CD4-positive, alpha-beta T cell treated with Interleukin-1 beta for 1 hour (primary cell): Measurements from ENCODE around the gene COX6B1.
"Not testable (repeated sequence)": the region's sequence is repeated elsewhere in the genome, so short reads cannot be mapped to it uniquely, and the experiment has no call there.

ENCODE experiments used
- DNase-seq, 2 donors: peaks; one replicate each; pipeline ENCODE4 v3.0.0-alpha.2; 2020 to 2022

COX6B1 gene, protein sequence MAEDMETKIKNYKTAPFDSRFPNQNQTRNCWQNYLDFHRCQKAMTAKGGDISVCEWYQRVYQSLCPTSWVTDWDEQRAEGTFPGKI

DNA sequence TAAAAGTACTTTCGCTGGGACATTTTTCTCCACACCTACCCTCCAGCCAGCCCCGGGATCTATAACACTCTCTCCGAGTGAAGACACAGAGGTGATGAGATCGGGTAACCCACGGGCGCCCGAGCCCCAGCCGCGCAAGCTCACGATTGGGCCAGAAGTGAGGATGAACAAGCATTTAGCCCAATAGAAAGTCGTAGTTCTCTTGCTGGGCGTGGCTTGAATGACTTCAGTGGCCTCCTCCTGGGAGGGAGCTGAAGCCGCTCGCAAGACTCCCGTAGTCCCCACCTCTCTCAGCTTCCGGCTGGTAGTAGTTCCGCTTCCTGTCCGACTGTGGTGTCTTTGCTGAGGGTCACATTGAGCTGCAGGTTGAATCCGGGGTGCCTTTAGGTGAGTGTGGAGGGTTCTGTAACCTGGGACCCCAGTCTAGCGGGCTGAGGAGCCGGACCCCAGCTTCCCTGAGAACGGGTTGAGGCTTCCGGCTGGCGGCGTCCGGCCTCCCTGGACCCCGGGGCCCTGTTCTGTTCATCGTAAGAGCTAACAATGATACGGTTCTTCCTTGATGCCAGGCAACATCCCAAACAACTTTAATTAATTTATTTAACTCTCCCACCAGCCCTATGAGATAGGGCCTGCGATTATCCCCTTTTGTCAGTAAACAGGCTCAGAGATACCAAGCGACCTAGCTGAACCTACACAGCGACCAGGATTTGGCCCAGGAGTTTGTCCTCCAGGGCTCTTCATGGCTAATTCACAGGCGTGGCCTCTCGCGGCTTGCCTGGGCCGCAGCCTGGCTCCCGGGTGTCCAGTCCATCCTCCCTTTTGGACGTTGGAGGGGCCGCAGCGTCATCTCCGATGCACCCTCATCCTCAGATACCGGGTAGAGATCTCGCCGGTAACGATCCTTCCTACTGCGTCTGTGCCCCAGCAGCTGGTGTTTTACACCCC, at the start of gene COX6B1:
TSS of gene COX6B1 (plus strand) at position 307 of the 945 bp plus-strand sequence. CDS start 2,921 bp downstream, outside the sequence.
- peak; percentile 95 for DNase-seq

DNA sequence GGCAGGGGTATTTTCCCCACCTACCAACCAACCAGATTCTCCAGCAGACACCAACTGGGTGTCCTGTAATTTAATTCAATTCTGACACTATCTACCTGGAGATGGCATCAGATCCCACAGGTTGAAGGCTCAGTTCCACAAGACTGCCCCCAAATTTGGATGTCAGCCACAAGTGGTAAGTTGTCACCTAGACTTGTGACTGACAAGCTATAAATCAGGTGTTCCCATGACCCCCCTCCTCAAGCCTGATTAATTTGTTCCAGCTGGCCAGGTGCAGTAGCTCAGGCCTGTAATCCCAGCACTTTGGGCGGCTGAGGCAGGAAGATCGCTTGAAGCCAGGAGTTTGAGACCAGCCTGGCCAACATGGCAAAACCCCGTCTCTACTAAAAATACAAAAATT, 46.2 kb upstream of the COX6B1 start:
- no peak for DNase-seq

DNA sequence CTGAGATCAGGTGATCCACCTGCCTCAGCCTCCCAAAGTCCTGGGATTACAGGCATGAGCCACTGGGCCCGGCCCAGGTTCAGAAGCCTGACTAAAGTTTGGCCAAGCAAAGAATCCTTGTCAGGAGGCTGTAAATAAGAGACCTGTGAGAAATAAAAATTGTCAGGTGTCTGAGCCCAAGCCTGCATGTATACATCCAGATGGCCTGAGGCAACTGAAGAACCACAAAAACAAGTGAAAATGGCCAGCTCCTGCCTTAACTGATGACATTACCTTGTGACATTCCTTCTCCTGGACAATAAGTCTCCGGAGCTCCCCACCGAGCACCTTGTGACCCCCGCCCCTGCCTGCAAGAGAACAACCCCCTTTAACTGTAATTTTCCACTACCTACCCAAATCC, 43.7 kb upstream of the COX6B1 start:
- not testable (repeated sequence) for DNase-seq

DNA sequence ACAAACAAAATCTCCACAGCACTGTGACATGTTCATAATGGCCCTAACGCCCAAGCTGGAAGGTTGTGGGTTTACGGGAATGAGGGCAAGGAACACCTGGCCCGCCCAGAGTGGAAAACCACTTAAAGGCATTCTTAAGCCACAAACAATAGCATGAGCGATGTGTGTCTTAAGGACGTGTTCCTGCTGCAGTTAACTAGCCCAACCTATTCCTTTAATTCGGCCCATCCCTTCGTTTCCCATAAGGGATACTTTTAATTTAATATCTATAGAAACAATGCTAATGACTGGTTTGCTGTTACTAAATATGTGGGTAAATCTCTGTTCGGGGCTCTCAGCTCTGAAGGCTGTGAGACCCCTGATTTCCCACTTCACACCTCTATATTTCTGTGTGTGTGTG, 41.0 kb upstream of the COX6B1 start:
- not testable (repeated sequence) for DNase-seq

DNA sequence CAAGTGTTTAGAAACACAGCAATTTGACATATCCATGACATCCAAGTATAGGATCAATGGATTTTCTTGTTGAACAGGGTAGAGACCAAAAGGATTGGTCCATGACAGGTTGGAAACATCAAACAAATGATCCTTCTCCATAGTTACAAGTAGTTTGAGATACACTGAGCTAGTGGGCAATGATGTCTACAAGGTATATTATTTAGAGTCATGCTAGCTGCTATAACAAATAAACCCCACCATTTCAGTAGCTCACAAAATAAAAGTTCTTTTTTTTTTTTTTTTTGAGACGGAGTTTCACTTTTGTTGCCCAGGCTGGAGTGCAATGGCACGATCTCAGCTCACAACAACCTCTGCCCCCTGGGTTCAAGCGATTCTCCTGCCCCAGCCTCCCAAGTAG, 40.5 kb upstream of the COX6B1 start:
- DNase-seq = no peak

DNA sequence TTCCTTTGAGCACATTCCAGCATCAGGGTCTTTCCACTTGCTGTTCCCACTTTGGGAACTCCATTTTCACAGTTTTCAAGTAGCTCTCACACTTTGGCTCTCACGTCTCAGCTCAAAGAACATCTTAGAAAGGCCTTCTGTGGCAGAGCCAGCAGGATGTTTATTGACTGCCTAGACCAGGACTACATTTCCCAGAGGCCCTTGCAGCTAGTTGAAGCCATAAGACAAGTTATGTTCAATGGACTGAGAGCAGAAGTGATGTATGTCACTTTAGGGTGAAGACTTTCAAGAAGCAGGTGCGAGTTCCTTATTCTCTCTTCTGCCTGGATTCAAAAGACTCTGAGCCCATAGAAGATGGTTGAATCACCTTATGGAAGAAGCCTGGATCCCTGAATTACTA, 39.9 kb upstream of the COX6B1 start:
- peak in 1 of 2 donors; percentile 24 for DNase-seq

DNA sequence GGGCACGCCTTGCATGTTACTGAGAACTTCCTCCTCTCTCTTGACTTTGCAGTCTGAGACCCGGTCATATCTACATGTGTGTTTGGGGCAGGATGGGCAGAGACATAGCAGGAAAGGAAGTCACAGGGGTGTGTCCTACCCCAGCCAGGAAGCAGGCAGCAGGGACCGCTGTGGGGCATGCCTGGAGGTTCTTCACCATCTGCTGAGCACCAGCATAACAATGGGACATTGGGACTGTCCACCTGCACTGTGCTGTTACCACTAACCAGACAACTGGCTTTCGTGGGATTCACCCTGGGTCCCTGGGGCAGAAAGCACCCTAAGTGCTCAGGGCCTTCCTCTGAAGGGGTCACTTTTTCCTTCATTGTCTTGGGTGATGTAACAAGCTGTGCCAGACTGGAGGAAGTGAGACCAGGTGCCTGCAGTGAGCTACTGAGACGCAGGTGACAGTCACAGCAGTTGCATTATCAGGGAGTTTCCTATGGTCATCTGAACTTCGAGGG, 38.2 kb upstream of the COX6B1 start:
- DNase-seq = peak; percentile 43 to 64

DNA sequence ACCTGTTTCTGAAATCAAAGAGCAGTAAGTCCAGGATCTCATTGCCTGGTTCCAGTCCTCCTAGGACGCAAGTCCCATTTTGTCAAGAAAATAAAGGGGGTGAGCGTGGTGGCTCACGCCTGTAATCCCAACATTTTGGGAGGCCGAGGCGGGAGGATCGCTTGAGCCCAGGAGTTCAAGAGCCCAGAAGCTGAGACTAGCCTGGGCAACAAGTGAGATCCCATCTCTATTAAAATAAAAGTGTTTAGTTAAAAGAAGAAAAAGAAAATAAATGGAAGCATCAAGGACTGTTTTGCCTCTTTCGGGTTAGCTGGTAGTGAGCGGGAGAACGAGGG, 35.9 kb upstream of the COX6B1 start:
- DNase-seq = no peak

DNA sequence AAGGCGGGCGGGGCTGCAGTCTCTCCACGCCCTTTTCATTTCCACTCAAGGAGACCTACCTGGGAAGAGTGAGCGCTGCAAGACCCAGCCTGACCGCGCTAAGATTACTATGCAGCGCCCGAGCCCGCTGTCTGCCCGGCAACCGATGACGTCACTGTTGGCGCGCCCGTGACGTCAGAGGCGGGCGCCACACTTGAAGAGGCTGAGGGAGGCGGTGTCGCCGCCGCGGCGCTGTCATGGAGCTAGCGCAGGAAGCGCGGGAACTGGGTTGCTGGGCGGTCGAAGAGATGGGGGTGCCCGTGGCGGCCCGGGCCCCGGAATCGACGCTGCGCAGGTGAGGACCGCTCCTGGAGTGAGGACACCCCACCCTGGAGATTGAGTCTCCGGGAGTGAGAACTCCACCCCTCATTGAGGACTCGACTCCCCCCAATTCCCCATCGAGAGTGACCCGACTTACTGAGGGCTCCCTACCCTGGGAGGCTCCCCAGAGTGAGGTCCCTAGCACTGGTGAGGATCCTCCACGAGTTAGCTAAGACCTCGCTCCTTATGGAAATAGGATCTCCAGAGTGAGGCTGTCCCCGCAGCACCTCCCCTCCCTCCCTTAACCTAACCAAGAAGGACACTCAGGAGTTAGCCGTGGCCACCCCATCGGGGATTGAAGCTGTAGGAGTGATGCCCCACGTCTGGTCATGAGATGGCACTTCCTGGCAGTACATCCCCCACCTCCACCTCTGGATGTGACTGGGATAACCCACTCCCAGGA, 35.4 kb upstream of the COX6B1 start, which contains the start of gene HAUS5:
TSS of gene HAUS5 (plus strand) at position 177 of the 763 bp plus-strand sequence. CDS start at position 237, 60 bp downstream.
- peak; percentile 95 to 96 for DNase-seq

DNA sequence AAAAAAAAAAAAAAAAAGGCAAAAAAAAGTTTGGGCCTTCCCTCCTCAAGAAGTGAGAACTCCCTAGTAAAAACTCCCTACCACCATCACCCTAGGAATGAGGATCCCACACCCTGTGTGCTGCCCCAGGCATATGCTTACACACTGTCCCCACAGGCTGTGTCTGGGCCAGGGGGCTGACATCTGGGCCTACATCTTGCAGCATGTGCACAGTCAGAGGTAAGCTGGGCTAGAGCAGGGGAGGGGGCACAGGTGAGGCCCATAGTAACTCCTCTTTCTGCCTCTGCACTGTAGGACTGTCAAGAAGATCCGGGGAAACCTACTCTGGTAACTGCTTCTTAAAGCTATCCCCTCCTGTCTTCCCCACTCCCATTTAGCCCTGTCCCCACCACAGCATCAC, 34.5 kb upstream of the COX6B1 start:
- DNase-seq = no peak

DNA sequence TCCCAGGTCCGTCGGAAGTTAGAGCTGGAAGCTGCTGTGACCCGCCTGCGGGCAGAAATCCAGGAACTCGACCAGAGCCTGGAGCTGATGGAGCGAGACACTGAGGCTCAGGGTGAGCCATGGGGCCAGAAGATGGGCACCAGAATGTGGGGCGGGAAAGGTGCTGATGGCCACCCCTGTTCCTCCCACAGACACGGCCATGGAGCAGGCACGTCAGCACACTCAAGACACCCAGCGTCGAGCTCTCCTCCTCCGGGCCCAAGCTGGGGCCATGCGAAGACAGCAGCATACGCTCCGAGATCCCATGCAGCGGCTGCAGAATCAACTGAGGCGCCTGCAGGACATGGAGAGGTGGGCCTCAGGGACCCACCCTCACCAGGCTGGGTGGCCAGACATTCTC, 33.1 kb upstream of the COX6B1 start:
- DNase-seq = no peak

DNA sequence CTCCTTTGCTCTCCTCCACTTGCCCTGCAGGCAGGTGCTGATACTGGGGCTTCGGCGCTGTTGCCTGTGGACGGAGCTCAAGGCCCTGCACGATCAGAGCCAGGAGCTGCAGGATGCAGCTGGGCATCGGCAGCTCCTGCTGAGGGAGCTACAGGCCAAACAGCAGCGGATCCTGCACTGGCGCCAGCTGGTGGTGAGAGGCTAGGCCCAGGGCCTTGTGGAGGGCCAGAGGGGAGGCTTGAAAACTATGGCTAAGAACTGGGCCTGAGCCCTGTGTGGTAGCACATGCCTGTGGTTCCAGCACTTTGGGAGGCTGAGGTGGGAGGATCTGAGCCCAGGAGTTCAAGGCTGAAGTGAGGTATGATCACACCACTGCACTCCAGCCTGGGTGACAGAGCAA, 29.3 kb upstream of the COX6B1 start:
- no peak for DNase-seq

DNA sequence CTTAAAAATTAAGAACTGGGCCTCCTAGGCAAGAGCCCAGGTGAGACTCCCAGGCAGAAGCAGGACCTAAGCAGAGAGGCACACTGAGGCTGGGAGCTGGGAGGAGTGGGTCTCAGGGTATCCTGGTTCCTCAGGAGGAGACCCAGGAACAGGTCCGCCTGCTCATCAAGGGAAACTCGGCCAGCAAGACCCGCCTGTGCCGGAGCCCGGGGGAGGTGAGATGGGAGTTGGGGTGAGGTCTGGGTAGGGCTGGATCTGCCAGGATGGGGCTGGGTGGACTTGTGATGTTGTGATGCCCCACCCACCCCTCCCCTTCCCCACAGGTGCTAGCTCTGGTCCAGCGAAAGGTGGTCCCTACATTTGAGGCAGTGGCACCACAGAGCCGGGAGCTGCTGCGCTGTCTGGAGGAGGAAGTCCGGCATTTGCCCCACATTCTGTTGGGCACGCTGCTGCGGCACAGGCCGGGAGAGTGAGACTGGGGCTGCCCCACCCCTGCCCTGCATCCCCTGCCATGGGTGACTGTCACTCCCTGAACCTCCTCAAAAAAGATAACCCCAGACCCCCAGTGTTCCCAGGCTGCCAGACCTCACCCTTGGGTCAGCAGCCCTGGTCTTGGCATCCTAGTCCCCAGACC, 28.7 kb upstream of the COX6B1 start:
- DNase-seq = no peak

DNA sequence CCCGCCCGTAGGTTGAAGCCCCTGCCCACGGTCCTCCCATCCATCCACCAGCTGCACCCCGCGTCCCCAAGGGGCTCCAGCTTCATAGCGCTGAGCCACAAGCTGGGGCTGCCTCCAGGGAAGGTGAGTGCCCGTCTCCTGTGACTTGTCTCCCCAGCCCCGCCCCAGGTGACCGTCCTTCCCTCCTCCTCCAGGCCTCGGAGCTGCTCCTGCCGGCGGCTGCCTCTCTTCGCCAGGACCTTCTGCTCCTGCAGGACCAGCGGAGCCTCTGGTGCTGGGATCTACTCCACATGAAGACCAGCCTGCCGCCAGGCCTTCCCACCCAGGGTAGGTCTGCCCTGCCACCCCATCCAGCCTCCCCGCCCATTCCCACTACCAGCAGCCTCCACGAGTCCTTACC, 28.1 kb upstream of the COX6B1 start:
- DNase-seq = no peak

DNA sequence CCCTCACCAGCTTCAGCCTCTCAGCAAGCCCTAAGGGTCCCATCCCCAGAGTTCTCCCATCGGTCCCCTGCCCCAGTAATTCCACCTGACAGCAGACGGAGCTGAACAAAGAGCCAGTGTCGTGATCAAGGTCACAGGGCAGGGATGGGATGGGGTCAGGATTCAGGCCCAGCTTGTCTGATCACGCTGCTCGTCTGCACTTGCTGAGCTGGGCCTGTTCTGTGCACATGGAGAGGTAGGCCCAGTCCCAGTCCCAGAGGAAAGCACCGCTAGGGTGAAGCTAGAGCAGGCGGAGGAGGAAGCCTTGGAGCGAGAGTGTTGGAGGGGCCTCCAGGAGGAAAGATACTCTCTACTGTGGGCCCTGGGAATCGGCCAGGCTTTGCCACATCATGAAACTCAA, 26.4 kb upstream of the COX6B1 start:
- no peak for DNase-seq

DNA sequence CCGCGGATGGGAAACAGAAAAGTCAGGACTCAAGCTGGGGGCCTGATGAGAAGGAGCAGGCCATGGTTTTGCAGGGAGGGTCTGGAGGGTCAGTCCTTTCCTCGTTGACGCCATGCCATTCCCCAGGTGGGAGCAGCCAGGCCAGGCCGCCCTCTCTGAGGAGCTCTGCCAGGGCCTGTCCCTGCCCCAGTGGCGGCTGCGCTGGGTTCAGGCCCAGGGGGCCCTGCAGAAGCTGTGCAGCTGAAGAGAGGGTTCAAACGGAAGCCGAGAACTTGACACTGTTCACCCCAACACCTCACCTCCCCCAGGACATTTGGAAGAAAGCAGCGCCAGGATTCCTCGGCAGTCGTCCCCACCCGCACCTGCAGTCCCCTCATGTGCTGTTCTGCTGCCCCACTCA, 25.4 kb upstream of the COX6B1 start:
- DNase-seq = no peak

DNA sequence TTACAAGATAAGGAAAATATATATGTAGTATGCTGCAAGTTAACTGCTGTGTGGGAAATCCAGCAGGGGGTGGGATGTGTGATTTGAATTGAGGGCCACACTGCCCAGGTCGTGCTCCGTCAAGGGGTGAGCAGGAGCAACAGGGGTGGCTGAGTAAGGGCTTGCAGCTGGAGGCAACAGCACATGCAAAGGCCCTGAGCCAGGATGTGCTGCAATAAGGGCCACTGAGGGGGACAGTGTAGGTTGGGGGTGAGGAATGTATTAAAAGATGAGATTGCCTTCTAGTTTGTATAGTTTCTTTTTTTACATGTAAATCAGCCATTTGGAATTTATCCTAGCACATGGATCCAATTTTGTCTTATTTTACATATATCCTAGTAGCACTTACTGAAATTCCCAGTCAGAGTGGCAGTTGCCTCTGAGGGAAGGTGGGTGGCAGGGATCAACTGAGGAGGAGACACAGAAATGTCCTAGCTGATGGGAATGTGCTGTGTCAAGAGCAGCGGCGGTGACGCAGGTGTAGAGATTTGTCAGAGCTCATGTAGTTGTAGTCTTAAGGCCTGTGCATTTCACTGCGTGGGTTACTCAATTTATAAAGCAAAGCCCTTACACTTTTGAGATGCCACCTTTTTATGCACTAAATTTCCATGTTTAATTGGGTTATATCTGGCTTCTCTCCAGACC, 24.7 kb upstream of the COX6B1 start:
- no peak for DNase-seq

DNA sequence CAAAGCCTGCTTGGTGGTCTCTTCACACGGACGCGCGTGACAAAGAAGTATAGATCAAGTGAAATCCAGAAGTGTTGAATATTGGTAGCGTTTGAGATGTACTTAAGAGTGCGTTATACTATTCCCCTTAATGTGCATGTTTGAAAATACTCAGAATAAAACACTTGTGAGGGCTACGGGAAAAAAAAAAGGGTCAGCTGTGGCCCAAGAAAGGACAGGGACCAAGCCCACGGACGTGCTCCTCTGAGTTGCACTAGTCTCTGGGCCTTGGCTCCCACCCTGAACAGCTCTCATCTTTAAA, 19.9 kb upstream of the COX6B1 start:
- DNase-seq = no peak

DNA sequence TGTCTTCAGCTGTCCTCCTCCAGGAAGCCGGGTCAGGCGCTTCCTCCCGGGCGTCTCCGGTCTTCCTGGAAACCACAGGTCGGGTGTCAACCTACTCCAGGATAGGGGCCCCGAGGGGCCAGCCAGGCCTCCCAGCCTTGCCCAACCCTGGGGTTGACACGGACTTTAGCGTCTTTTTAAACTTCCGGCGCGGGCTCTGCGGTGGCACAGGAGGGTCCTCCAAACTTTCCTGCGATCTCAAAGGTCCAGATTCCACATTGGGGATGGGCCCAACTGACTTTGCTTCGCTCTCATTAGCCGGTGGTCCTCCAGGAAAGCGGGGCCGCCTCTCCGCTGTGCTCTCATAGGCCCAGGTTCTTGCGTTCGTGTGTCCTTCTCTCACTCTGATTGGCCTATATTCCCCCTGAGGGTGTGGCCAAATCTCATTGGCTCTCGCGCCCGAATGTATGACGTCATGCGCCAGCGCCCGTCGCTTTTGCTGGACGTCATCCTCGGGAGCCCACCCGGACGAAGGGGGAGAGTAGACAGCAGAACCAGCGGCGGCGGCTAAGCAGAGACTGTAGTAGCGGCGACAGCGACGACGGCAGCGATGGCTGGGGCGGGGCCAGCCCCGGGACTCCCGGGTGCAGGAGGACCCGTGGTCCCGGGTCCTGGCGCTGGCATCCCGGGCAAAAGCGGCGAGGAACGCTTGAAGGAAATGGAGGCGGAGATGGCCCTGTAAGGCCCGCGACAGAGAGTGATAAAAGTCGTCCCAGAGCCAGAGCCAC, 19.4 kb upstream of the COX6B1 start, which contains the start of gene RBM42:
TSS of gene RBM42 (plus strand) at position 472 of the 767 bp plus-strand sequence. CDS start at position 590, 118 bp downstream.
- peak; percentile 97 to 99 for DNase-seq

DNA sequence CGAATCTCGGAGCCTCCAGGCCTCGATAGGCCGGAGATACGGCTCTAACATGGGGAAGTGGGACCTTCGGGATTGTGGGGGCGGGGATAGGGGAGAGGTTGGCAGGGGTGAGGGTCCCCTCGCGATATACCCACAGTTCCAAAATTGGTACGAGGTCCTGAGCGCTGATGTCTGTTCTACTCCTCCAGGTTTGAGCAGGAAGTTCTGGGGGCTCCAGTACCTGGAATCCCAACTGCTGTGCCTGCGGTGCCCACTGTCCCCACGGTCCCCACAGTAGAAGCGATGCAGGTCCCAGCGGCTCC, 18.8 kb upstream of the COX6B1 start:
- DNase-seq = no peak

DNA sequence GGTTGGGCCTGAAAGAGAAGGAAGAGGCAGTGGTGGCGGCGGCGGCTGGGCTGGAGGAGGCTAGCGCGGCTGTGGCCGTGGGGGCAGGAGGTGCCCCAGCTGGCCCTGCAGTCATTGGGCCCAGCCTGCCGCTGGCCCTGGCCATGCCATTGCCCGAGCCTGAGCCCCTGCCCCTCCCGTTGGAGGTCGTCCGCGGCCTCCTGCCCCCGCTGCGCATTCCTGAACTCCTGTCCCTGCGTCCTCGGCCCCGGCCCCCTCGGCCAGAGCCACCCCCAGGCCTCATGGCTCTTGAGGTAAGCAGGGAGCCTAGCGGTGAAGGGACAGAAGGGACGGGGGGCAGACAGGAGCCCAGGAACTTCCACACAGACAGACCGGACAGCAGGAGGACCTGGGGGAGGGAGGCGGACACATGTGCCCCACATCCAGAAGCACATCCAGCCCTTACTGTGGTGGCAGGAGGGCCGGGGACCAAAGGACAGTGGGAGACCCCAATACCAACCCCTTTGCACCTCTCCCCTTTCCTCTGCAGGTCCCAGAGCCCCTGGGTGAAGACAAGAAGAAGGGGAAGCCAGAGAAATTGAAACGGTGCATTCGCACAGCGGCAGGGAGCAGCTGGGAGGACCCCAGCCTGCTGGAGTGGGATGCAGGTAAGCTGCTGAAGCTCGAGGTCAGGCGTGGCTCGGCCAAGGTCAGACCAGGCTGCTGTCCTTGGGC, 14.2 kb upstream of the COX6B1 start:
- DNase-seq = no peak
